Fibroblast of pulmonary artery (primary cell): Measurements from ENCODE around the gene PLEKHO2.

Source experiments
- DNase-seq: peaks from one replicate; pipeline ENCODE4 v3.0.0-alpha.2; 2010; ENCODE audit warnings: low read depth
- H3K4me3 ChIP-seq: replicated peaks from 2 replicates; pipeline ENCODE4 v1.5.1; 2011; ENCODE audit warnings: low read depth, mild to moderate bottlenecking, control low read depth, low read length, moderate library complexity
- TF ChIP-seq, protein P1 (sequence below): IDR thresholded peaks from 2 replicates; pipeline ENCODE4 v1.5.1; 2011; ENCODE audit warnings: mild to moderate bottlenecking, control low read depth, low read length, inconsistent platforms; ENCODE audit errors: missing control alignments

The PLEKHO2 gene

DNA sequence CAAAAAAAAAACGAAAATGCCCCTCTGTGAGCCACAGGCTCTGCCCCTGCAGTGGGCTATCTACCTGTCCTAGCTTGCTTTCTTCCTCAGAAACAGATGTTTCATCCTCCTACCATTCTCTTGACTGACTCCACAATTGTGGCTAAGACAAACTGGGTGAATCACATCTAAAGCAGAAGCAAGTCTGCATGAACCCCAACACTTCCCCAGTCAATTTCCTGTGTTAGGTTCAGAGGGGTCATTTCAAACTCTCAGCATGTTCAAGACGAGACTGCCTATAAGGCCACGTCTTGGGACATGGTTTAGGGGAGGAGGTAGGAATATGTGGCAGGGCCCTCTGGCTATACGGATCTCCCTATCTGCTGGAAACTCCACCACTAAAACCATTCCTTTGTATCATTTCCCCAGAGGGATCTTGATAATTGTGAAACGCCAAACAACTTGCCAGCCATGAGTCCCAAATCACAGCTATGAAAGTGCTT, 41.4 kb downstream of the PLEKHO2 start:
- TF ChIP-seq, protein P1, sequence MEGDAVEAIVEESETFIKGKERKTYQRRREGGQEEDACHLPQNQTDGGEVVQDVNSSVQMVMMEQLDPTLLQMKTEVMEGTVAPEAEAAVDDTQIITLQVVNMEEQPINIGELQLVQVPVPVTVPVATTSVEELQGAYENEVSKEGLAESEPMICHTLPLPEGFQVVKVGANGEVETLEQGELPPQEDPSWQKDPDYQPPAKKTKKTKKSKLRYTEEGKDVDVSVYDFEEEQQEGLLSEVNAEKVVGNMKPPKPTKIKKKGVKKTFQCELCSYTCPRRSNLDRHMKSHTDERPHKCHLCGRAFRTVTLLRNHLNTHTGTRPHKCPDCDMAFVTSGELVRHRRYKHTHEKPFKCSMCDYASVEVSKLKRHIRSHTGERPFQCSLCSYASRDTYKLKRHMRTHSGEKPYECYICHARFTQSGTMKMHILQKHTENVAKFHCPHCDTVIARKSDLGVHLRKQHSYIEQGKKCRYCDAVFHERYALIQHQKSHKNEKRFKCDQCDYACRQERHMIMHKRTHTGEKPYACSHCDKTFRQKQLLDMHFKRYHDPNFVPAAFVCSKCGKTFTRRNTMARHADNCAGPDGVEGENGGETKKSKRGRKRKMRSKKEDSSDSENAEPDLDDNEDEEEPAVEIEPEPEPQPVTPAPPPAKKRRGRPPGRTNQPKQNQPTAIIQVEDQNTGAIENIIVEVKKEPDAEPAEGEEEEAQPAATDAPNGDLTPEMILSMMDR, result no peak
- no peak overlapping the region for H3K4me3 ChIP-seq
- DNase-seq, result peak; percentile 55

DNA sequence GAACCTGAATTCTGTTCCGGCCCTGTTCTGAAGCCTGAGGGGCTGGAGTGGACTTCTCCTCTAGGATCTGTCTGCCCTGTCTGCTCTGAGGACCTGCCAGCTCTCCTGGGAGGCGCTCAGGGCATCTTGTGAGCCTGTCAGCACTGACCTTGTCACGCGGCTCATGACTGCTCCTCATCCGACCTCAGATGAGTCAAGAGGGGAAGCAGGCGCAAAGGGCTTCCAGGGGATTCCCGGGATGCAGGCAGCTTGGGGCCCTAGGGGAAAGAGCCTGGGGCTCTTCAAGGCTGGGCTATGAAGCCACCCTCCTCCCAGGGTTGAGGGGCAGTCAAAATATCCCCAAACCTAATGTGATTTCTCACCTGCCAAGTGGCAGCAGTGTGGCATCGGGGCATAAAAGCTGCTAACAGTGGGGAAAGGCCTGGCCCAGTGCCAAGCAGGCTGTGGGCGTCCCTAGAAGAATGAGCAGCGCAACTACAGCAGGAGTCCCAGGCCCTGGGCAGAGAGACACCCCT, 42.3 kb downstream of the PLEKHO2 start:
- H3K4me3 ChIP-seq, result no peak overlapping the region
- peak; percentile 89 for DNase-seq
- TF ChIP-seq, protein P1, result no peak

DNA sequence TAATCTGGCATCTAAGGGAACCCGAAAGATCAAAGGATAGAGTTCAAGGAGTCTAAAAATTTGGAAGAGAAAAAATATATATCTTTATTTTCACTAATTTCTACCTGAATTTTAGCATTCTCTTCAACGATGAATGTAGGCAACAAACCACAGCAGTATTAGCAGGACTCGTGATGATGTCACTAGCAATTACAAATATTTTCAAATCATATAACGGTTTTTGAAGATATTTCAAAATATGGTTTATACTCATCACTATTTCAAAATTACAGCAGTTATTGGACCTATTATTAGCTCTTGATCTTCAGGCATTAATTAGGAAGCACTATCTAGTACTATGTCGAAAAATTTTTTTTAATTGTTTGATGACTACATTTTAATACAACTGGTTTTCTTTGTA, 43.0 kb downstream of the PLEKHO2 start:
- TF ChIP-seq, protein P1, result no peak
- DNase-seq, result no peak
- H3K4me3 ChIP-seq, result no peak overlapping the region

DNA sequence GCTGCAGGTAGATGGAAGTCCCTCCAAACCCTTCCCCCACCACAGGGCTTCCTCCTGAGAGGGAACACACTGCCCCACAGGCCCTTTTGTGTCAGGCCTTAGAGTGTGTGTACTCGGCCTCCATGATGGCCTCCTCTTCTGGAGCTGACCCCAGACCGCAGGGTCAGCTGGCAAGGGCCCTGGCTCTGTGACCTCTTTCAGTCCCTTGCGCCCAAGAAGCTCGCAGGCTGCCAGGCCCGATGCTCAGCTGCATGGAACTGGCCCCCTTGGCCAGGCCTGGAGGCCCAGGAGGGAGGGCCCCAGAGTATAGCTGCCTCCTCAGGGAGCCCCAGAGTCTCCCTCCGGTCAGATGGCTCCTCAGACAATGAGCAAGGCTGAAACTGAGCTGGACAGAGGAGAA, 46.6 kb downstream of the PLEKHO2 start:
- TF ChIP-seq, protein P1, result no peak
- H3K4me3 ChIP-seq, result no peak overlapping the region
- DNase-seq, result no peak

DNA sequence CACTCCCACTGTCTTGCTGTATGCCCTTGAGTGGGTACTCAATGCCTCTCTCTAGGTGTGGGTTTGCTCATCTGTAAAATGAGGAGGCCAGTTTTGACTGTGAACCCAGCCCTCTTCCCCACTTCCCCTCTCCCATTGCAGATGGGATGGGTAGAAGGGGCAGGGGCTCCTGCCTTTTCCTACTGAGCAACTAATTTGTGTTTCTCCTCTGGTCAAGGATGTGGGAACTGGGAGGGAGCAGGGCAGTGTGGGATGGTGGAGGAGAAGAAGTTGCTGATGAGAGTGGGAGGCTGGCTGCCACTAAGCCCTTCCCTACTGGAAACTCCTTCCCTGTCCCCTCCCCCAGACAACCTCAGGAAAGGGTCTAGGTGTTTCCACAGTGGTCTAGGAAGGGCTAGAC, 49.8 kb downstream of the PLEKHO2 start:
- no peak overlapping the region for H3K4me3 ChIP-seq
- TF ChIP-seq, protein P1, result no peak
- no peak for DNase-seq

DNA sequence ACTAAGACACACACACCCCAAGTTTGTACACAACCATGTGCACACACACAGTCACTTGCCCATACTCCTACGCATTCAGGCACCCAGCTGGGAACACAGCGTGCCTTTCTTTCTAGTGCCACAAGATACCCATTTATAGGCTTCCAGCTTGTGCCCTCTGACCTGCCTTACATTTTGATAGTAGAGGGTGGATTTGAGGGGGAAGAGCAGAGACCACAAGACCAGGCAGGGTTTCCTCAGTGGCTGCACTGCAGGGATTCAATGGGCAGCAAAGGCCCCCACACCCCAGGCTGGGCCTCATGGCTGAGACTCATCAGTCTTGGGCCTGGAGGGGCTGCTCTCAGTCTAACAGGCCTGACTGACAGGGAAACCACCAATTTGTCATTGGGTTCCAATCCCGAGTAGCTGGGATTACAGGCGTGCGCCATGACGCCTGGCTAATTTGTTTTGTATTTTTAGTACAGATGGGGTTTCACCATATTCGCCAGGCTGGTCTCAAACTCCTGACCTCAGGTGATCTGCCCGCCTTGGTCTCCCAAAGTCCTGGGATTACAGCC, 51.2 kb downstream of the PLEKHO2 start:
- DNase-seq, result no peak
- no peak overlapping the region for H3K4me3 ChIP-seq
- TF ChIP-seq, protein P1, result no peak
